HUDEP-2 (cell line): ENCODE measurements around the gene SF3B2.
"Not testable (repeated sequence)": the region's sequence is repeated elsewhere in the genome, so short reads cannot be mapped to it uniquely, and the experiment has no call there.

Experiments used
- DNase-seq, 76 experiments: peaks; one replicate each; lab custom pipeline; 2025; ENCODE audit not compliant: unreplicated experiment in 76 of 76; lab: John Stamatoyannopoulos, UW

The SF3B2 gene

DNA sequence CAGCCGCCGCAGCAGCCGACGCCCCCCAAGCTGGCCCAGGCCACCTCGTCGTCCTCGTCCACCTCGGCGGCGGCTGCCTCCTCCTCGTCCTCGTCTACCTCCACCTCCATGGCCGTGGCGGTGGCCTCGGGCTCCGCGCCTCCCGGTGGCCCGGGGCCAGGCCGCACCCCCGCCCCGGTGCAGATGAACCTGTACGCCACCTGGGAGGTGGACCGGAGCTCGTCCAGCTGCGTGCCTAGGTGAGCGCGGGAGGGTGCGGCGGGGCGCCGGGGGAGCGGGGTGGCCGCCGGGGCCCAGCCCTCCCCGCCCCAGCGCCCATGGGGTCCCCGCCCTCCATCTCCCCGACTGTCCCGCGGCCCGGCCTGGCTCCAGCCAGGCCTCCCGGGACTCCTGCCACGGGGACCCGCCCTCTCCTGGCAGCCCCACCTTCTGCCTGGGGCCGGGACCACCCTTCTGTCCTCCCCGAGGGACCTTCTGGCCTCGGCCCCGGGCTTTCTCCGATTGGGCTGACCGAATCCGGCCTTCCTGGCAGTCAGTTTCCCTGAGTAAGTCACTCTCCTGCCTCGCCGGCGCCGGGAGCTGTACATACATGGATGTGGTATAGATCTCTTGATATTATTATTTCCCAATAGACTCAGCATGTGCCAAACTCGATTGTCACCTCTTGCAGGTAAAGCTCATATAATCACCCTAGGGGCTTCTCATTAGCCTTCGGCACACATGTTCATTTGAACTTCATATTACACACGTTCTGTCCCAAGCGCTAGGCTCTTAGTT lies 18.6 kb downstream of the SF3B2 start:
- DNase-seq = no peak

DNA sequence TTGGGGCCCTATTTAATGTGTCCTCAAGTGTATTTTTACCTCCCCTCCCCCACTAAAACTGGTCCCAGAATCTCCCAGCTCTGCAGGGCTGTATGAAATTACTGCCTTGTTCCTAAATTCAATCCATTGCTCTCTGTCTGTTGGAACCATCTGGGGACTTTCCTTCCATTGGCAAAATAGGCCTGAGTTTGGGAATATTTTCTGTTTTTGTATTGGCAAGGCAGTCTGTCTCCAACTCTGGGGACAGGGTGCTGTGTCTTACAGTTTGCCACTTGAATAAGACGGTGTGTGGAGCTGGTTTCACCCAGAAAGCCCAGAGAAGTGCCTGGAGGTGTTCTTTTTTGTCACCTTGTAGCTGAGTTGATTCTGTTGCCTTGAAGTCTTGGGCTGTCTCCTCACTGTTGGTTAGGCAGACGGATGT lies 19.2 kb downstream of the SF3B2 start:
- DNase-seq = no peak

DNA sequence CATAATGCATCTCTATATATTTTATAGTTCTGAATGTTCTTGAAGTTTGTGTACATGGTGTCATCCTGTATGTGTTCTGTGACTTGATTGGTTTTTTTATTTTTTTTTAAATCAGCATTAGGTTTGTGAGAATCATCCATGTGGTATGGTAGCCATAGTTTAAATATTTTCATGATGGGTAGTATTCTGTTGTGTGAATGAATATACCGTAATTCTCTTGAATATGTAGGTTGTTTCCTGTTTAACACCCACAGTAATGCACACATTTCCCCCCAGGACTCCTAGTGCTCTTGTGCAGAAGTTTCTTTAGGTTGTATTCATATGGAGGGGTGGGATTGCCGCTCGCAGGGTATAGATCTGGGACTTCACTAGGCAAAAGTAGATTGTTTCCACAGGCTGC lies 19.9 kb downstream of the SF3B2 start:
- DNase-seq = no peak

DNA sequence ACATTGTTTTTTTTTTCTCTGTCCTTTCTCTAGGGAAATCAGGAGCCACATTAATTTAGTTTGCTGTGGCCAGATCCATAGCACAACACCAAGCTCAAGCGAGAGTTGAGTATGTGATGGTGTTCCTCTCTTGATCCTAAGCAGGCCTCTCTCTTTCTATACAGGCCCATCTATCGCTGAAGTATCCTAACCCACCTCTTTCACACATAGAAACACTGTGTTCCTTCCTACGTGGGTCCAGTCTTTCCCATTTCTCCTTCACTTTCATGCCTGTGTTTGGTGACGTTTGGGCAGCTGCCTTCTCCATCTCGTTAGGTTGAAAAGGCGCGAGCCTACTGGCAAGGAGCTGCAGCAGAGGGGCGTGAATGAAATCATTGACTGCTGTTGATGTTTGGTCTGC lies 20.4 kb downstream of the SF3B2 start:
- DNase-seq = no peak

DNA sequence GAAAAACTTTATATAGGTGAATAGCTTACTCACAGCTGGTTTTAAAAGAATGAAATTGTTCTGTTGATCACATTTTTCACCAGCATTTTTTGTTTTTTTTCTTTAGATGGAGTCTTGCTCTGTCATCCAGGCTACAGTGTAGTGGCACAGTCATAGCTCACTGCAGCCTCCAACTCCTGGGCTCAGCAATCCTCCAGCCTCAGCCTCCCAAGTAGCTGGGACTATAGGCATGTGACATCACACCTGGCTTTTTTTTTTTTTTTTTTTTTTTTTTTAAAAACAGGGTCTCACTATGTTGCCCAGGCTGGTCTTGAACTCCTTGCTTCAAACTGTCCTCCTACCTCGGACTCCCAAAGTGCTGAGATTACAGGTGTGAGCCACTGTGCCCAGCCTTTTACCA lies 21.5 kb downstream of the SF3B2 start:
- DNase-seq = no peak

DNA sequence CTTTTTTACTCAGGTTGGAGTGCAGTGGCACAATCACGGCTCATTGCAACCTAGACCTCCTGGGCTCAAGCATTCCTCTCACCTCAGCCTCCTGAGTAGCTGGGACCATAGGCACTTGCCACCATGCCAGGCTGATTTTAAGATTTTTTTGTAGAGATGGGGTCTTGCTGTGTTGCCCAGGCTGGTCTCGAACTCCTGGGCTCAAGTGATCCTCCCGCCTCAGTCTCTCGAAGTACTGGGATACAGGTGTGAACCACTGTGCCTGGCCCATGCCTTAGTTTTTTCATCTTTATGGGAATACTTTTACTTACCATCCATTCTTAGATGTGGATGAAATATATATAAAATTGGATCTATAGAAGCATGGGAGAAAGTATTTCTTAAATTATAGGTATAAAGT lies 23.1 kb downstream of the SF3B2 start:
- no peak for DNase-seq

DNA sequence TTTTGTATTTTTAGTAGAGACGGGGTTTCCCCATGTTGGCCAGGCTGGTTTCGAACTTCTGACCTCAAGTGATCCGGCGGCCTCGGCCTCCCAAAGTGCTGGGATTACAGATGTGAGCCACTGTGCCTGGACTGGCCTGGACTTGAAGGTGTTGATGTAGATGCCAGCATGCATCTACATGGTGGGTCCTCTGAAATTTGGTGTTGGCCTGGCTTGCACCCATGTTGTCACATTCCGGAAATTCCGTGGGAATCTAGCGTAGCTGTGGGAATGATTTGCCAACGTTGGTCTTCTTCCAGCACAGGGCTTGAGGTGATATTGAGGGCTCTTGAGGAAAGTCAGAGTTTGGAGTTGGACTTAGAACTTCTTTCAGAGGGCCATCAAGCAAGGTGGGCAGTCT lies 24.4 kb downstream of the SF3B2 start:
- DNase-seq = no peak

DNA sequence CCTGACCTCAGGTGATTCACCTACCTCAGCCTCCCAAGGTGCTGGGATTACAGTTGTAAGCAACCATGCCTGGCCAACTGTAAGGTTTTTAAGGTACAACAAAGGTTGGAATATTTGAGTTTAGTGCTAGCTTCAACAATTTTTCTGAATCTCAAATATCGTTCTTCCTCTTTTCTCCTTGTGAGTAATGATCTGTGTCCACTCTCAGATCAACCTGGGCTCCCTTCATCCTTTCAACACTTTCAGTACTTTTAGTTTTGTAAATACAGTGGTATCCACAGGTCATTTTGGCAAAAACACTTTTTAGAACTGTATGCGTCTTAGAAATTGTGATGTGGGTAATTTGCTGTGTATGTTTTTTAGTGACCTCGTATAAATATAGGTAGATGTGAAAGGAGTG lies 25.8 kb downstream of the SF3B2 start:
- DNase-seq = no peak

DNA sequence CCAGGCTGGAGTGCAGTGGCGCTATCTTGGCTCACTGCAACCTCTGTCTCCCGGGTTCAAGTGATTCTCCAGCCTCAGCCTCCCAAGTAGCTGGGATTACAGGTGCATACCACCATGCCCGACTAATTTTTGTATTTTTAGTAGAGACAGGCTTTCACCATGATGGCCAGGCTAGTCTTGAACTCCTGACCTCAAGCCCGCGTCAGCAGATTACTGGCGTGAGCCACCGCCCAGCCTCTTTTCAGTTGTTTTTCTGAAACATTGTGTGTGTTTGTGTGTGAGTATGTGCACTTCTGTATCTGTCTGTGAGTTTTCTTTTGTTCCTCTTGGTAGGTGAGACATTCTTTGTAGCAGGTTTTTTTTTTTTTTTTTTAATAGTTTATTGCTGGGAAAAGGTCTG lies 26.8 kb downstream of the SF3B2 start:
- not testable (repeated sequence) for DNase-seq

DNA sequence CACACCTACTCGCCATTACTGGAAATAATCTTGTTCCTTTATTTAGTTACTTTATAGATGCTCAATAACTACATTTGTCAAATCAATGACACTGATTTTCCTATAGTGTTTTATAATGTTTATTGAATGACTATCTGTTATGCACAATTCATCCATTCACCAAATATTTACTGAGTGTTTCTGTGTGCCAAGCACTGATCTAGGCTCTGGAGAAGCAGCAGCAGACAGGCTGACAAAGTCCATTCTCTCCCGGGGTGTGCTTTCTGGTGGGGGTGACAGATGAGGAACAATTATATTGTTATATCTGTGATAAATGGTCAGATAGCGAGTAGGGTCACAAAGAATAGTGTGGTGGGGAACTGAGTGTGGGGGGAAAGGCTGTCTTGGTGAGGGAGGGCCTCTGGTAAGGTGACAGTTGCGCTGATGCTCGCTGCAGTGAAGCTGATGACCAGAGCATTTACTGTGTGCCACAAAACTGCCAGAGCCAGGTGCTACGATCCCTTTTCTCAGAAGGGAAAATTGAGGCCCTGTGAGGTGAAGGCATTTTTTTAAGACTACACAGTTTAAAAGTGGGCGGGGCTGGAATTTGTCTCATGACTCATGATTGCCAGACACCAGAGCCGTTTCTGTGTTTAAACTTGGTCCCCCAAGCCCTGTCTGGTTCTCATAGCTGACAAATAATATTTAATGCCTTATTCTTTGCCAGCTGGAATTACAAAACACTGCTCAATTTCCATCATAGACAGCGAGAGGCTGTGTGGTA lies 28.1 kb downstream of the SF3B2 start:
- peak in 35 of 76 experiments; percentile 9 to 68 (median 28) for DNase-seq

DNA sequence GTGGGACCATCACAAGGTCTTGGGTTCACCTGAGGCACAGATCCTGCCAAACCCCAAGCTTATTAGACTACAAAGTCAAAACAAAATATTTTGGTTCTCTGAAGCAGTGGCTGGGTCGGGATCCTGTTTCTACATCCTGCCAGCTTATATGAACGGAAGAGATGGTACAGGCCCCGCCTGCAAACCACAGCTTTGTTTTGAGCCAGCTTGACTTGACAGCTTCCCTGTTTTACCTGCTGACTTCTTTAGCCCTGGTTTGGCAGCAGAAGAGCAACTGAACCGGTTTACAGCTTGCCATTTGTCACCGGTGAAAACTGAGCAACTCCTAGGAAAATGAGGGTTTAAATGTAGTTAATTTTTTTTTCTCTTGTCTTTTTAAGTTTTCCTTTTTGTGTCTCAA lies 29.3 kb downstream of the SF3B2 start:
- DNase-seq = peak in 40 of 76 experiments; percentile 8 to 50 (median 24)

DNA sequence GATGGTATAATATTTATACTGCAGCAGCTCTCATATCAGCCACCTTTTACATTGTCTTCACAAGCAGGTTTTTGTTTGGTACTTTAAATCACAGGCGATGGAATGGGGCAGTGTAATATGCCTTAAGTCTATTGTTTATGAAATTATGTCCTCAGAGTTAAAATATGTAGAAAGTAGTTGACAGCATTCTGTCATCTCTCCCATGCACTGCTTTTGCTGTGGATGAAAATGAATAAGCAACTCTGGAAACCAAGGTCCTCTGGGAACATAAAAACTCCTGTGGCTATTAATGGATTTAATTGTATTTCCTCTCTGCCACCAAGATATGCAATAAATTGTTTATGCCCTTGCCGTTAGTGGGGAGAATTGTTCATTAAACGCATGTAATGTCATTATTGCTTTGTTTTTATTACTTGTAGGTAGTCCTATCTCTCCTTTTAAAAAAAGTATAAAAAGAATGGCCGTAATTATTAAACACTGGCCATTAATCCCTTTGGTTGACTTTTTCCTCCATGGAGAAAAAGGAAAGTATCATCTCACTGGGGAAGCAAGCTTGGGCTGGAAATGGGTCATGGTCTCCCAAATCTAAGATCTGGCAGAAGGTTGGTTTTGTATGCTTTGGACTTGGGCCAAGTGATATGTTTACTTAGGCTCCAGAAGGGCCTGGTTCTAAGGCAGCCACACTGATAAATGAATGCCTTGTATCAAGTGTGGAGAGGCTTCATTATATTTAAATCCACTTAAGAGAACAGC lies 31.0 kb downstream of the SF3B2 start:
- peak in 3 of 76 experiments; percentile 4 to 20 (median 20) for DNase-seq

DNA sequence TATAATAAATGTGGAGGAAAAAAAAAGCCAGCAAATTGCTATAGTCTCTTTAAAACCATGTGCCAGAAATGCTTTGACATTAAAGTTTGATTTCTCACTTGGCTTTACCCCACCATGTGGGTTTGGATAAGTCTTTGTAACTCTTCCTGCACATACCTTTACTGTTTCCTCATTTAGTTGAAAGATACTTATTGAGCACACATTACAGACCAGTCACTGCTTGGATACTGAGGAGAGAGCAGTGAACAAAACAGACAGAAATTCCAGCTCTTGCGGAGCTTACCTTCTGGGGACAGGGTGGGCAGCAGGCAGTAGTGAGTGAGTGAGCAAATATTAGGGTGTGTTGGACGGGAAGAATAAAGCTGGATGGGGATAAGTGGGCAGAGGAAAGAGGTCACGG lies 31.6 kb downstream of the SF3B2 start:
- DNase-seq = no peak

DNA sequence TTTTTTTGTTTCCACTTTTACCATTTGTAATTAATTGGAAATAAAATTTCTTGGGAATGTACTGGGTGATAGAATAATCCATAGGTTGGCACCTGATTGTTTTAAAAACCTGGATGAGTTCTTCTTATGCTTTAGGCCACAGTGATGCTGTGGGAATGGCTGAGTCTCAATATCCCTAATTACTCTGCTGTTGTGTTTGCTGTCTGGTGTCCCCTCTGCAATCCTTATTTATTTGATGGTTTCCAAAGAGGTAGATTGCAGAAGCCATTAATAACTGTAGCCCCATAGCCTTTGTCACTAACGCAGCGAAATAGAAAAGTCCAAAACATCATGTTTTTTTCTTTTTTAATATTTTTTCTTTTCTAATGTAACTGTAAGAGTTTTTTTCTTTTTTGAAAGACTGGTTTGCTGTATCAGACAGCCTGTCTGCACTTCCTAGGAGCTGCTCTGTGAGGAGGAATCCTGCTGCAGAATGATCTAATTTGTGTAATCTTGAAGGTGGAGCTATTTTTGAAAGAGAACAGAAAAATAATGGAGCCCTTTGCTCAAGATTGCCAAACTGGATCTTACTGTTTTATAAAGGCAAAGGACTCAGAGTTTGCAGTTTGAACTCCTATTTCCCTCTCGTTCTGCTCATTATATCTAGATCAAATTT lies 32.8 kb downstream of the SF3B2 start:
- DNase-seq = no peak

DNA sequence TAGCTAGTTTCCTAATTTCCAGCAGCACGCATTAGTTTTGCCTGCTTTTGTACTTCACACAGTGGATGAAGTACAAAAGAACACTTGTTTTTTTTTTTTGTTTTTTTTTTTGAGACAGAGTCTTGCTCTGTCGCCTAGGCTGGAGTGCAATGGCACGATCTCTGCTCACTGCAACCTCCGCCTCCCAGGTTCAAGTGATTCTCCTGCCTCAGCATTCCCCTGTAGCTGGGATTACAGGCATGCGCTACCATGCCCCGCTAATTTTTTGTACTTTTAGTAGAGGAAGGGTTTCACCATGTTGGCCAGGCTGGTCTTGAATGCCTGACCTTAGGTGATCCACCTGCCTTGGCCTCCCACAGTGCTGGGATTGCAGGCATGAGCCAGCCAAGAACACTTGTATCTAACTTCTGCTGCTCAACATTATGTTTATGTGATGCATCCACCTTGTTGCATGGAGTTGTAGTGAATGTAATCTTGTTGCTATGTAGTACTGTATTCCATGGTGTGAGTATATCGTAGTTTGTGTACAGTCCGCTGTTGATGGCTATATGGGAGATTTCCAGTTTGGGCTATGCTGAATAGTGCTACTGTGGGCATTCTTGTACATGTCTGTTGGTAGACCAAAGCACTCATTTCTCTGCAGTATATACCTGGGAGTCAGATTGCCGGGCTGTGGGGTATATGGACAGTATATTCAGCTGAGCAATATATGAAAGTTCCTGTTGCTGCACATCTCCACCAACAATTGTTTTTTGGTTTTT lies 35.2 kb downstream of the SF3B2 start:
- DNase-seq = no peak

DNA sequence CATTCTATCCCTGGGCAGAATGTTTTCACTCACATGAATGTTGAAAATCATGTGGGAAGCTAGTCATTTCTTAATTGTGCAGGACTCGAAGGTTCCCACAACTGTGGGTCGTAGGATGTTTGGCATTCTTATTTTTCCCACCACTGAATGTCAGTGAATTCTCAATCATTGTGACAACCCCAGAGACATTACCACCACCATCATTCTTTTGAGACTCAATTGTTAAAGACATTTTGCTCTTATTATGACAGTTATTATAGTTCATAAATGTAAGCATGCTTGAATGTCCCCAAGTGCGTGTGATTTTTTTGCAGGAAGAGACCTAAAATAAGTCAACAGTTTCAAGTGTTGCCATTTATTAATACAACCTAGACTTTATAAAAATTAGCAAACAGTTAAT lies 36.9 kb downstream of the SF3B2 start:
- DNase-seq = no peak

DNA sequence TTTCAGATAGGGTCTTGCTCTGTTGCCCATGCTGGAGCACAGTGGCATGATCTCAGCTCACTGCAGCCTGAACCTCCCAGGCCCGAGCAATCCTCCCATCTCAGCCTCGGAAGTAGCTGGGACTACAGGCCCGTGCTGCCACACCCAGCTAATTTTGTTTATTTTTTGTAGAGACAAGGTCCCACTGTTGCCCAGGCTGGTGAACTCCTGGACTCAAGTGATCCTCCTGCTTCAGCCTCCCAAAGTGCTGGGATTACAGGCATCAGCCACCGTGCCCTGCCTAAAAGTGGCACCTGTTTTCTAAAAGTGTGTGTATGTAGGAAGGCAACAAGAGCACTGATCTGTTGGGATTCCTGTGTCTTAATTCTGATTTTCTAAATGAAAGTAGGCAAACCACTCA lies 38.1 kb downstream of the SF3B2 start:
- no peak for DNase-seq

DNA sequence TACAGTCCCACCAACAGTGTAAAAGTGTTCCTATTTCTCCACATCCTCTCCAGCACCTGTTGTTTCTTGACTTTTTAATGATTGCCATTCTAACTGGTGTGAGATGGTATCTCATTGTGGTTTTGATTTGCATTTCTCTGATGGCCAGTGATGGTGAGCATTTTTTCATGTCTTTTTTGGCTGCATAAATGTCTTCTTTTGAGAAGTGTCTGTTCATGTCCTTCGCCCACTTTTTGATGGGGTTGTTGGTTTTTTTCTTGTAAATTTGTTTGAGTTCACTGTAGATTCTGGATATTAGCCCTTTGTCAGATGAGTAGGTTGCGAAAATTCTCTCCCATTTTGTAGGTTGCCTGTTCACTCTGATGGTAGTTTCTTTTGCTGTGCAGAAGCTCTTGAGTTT lies 40.0 kb downstream of the SF3B2 start:
- DNase-seq = not testable (repeated sequence)

DNA sequence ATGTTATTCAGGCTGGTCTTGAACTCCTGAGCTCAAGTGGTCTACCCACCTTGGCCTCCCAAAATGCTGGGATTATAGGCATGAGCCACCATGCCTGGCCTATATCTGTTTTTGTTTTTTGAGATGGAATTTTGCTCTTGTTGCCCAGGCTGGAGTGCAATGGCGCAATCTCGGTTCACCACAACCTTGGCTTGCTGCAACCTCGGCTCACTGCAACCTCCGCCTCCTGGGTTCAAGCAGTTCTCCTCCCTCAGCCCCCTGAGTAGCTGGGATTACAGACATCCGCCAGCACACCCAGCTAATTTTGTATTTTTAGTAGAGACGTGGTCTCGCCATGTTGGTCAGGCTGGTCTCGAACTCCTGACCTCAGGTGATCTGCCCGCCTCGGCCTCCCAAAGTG lies 47.6 kb downstream of the SF3B2 start:
- DNase-seq = not testable (repeated sequence)
